Endothelial cell of umbilical vein (primary cell): ENCODE data around the gene ACOX3.

Source experiments
- EZH2 ChIP-seq: IDR thresholded peaks from 2 replicates; pipeline ENCODE4 v1.6.1; 2012; ENCODE audit warnings: borderline replicate concordance, low read depth, mild to moderate bottlenecking, moderate library complexity, low read length, inconsistent platforms; ENCODE audit not compliant: severe bottlenecking
- FOS ChIP-seq: IDR thresholded peaks from 2 replicates; pipeline ENCODE4 v1.6.1; 2011; ENCODE audit warnings: mild to moderate bottlenecking, low read length, moderate library complexity, borderline replicate concordance; ENCODE audit not compliant: insufficient read depth
- GATA2 ChIP-seq: IDR thresholded peaks from 2 replicates; pipeline ENCODE4 v1.7.0; 2011; ENCODE audit warnings: low read depth, mild to moderate bottlenecking, moderate library complexity, mixed read lengths, low read length; ENCODE audit not compliant: insufficient read length, insufficient read depth
- JUN ChIP-seq: IDR thresholded peaks from 2 replicates; pipeline ENCODE4 v1.6.1; 2011; ENCODE audit warnings: borderline replicate concordance, low read depth; ENCODE audit not compliant: insufficient read length, insufficient read depth
- MYC ChIP-seq: IDR thresholded peaks from one replicate; pipeline ENCODE4 v1.6.1; 2011; ENCODE audit warnings: mild to moderate bottlenecking, low read depth, low read length
- POLR2A ChIP-seq: IDR thresholded peaks from 2 replicates; pipeline ENCODE4 v1.6.1; 2012; ENCODE audit warnings: low read depth, mild to moderate bottlenecking, control low read depth, low read length
- POLR2AphosphoS5 ChIP-seq: IDR thresholded peaks from 2 replicates; pipeline ENCODE4 v1.6.1; 2012; ENCODE audit warnings: low read depth, mild to moderate bottlenecking, control low read depth, low read length, moderate library complexity; ENCODE audit not compliant: insufficient read depth
- TF ChIP-seq, protein P1 (sequence below), 2 donors: IDR thresholded peaks; 1 replicate in 1 of 2; 2 replicates in 1 of 2; pipeline ENCODE4 v1.5.1; 2011; ENCODE audit warnings: low read length in 2 of 2, mild to moderate bottlenecking in 2 of 2, moderate library complexity in 2 of 2, control low read depth in 1 of 2, inconsistent platforms in 1 of 2, low read depth in 1 of 2; ENCODE audit not compliant: insufficient read depth in 1 of 2; ENCODE audit errors: extremely low read depth in 1 of 2
- TF ChIP-seq, protein P2 (sequence below): IDR thresholded peaks from 2 replicates; pipeline ENCODE4 v1.6.1; 2011; ENCODE audit not compliant: insufficient read depth, insufficient read length

DNA sequence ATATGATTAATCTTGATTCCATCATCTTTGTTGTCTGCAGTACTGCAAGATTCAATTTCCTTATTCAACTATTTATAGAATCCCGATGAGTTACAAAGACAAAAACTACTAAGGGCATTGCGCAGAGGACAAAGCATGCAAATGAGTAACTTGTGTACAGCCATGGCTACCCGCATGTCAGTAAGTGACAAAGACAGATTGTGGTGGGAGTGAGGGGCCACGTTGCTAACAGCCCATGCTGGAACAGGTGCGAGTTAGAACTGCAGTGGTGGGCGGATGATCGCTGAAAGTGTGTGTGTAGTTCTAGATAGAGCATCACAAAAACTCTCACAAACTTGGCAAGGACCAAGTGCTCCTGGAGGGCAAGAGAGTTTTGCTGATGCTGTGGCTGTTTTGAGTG is 49.5 kb downstream of the ACOX3 start:
- TF ChIP-seq, protein P1, sequence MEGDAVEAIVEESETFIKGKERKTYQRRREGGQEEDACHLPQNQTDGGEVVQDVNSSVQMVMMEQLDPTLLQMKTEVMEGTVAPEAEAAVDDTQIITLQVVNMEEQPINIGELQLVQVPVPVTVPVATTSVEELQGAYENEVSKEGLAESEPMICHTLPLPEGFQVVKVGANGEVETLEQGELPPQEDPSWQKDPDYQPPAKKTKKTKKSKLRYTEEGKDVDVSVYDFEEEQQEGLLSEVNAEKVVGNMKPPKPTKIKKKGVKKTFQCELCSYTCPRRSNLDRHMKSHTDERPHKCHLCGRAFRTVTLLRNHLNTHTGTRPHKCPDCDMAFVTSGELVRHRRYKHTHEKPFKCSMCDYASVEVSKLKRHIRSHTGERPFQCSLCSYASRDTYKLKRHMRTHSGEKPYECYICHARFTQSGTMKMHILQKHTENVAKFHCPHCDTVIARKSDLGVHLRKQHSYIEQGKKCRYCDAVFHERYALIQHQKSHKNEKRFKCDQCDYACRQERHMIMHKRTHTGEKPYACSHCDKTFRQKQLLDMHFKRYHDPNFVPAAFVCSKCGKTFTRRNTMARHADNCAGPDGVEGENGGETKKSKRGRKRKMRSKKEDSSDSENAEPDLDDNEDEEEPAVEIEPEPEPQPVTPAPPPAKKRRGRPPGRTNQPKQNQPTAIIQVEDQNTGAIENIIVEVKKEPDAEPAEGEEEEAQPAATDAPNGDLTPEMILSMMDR (IDR thresholded peaks at IDR 0.05; ENCODE audit: extremely low read depth in 1 of 2, insufficient read depth in 1 of 2, low read depth in 1 of 2, low read length in 2 of 2): no peak
- TF ChIP-seq POLR2AphosphoS5 (no peak), POLR2A (no peak), EZH2 (no peak), MYC (no peak), GATA2 (no peak), JUN (no peak), FOS (no peak)
- TF ChIP-seq, protein P2, sequence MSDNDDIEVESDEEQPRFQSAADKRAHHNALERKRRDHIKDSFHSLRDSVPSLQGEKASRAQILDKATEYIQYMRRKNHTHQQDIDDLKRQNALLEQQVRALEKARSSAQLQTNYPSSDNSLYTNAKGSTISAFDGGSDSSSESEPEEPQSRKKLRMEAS: no peak
